Measurements from ENCODE around the gene STK10. TPM values are rescaled to one million over a fixed set of nuclear protein-coding genes. Genes with fewer than 3 reads are reported as not detected.

The STK10 gene
- total RNA-seq, 4 donors from 2014 or later, result 5.4 to 18.3 (median 5.7) TPM

- intact Hi-C loops (cut with DNase I; ENCODE audit: low total_unique reads), result no loop called here
- no peaks in the 10 kb centered on the region for H3K9me3 ChIP-seq
- H3K4me1 ChIP-seq, result peaks cover 14 to 16% of the 10 kb centered on the region in 2 donors
- H3K36me3 ChIP-seq, result no peaks in the 10 kb centered on the region
- H3K27me3 ChIP-seq, result no peaks in the 10 kb centered on the region
- peak overlapping the region in 3 of 4 donors; percentile 82 to 88 (median 86) for H3K27ac ChIP-seq
- DNase-seq (no peak), ATAC-seq (no peak)
- no peak overlapping the region for H3K4me3 ChIP-seq
- TF ChIP-seq CTCF (IDR thresholded peaks at IDR 0.05 in 4 of 5, conservative IDR thresholded peaks at IDR 0.05 in 1 of 5), result no peak
- in situ Hi-C loops (cut with MboI; ENCODE audit: low sequenced_read_pairs in 4 of 4), result loop anchor here in 3 of 4 donors (5.0 to 25.0 kb wide), 3 partner anchors 73 to 102 kb away; partner anchors contain the start of gene UBTD2 (in 2 of the 3)
Measured at GRCh38 chr5:172185096-172185461, 2.9 kb downstream of the STK10 start.

GRCh38 chr5:172183881-172184280, 4.1 kb downstream of the STK10 start:
- intact Hi-C loops (cut with DNase I; ENCODE audit: low total_unique reads), result no loop called here

GRCh38 chr5:172182291-172182690, 5.7 kb downstream of the STK10 start:
- ATAC-seq, result no peak
- in situ Hi-C loops (cut with MboI; ENCODE audit: low sequenced_read_pairs in 4 of 4), result loop anchor here in 2 of 4 donors (10.0 to 25.0 kb wide), 2 partner anchors 103 to 105 kb away; partner anchors contain the start of gene UBTD2 (in 2 of the 2)
- intact Hi-C loops (cut with DNase I; ENCODE audit: low total_unique reads), result no loop called here
- Histone ChIP-seq H3K9me3 (no peaks in the 10 kb centered on the region), H3K27ac (no peak overlapping the region), H3K36me3 (no peaks in the 10 kb centered on the region), H3K27me3 (no peaks in the 10 kb centered on the region), H3K4me1 (peaks cover 12 to 23% of the 10 kb centered on the region in 2 donors), H3K4me3 (no peak overlapping the region)
- TF ChIP-seq POLR2A (IDR thresholded peaks at IDR 0.05), result no peak
- TF ChIP-seq CTCF (IDR thresholded peaks at IDR 0.05 in 4 of 5, conservative IDR thresholded peaks at IDR 0.05 in 1 of 5), result no peak
- no peak for DNase-seq

More at GRCh38 chr5:172183881-172184280, 4.1 kb downstream of the STK10 start:
- Histone ChIP-seq H3K9me3 (no peaks in the 10 kb centered on the region), H3K27me3 (no peaks in the 10 kb centered on the region), H3K4me1 (peaks cover 14 to 24% of the 10 kb centered on the region in 2 donors), H3K27ac (peak overlapping the region in 3 of 4 donors; percentile 1 to 86 (median 37)), H3K36me3 (no peaks in the 10 kb centered on the region), H3K4me3 (no peak overlapping the region)
- TF ChIP-seq CTCF (IDR thresholded peaks at IDR 0.05 in 4 of 5, conservative IDR thresholded peaks at IDR 0.05 in 1 of 5), result no peak
- in situ Hi-C loops (cut with MboI; ENCODE audit: low sequenced_read_pairs in 4 of 4), result loop anchor here in 2 of 4 donors (10.0 to 25.0 kb wide), 2 partner anchors 101 to 103 kb away; partner anchors contain the start of gene UBTD2 (in 2 of the 2)
- DNase-seq, result peak in 1 of 2 donors; percentile 0
- no peak for ATAC-seq

- ATAC-seq, result no peak
- in situ Hi-C loops (cut with MboI; ENCODE audit: low sequenced_read_pairs in 4 of 4) (loop anchor here in 2 of 4 donors (10.0 to 25.0 kb wide), 2 partner anchors 104 to 106 kb away; partner anchors contain the start of gene UBTD2 (in 2 of the 2)), intact Hi-C loops (cut with DNase I; ENCODE audit: low total_unique reads) (no loop called here)
Measured at GRCh38 chr5:172180936-172181335, 7.1 kb downstream of the STK10 start.

GRCh38 chr5:172178991-172179989, 8.7 kb downstream of the STK10 start:
- no peaks in the 10 kb centered on the region for H3K27me3 ChIP-seq
- in situ Hi-C loops (cut with MboI; ENCODE audit: low sequenced_read_pairs in 4 of 4) (loop anchor here in 1 of 4 donors (25.0 kb wide), 1 partner anchor 108 kb away; the partner anchor contains the start of gene UBTD2), intact Hi-C loops (cut with DNase I; ENCODE audit: low total_unique reads) (no loop called here)
- H3K27ac ChIP-seq, result peak overlapping the region; percentile 60 to 75 (median 68)
- no peaks in the 10 kb centered on the region for H3K9me3 ChIP-seq
- H3K36me3 ChIP-seq, result no peaks in the 10 kb centered on the region
- DNase-seq (no peak), ATAC-seq (peak; percentile 40 to 44)
- H3K4me3 ChIP-seq, result peak overlapping the region in 3 of 4 donors; percentile 19 to 27 (median 24)
- no peak for TF ChIP-seq CTCF (IDR thresholded peaks at IDR 0.05 in 4 of 5, conservative IDR thresholded peaks at IDR 0.05 in 1 of 5)
- no peak for TF ChIP-seq POLR2A (IDR thresholded peaks at IDR 0.05)
- H3K4me1 ChIP-seq, result peaks cover 0 to 13% of the 10 kb centered on the region in 2 donors

More at GRCh38 chr5:172180936-172181335, 7.1 kb downstream of the STK10 start:
- Histone ChIP-seq H3K36me3 (no peaks in the 10 kb centered on the region), H3K4me1 (peaks cover 0 to 13% of the 10 kb centered on the region in 2 donors), H3K27ac (peak overlapping the region in 1 of 4 donors; percentile 75), H3K9me3 (no peaks in the 10 kb centered on the region), H3K4me3 (no peak overlapping the region), H3K27me3 (no peaks in the 10 kb centered on the region)
- no peak for TF ChIP-seq POLR2A (IDR thresholded peaks at IDR 0.05)
- DNase-seq, result no peak
